Measurements from ENCODE around the gene ME2. TPM values are rescaled to one million over a fixed set of nuclear protein-coding genes. Genes with fewer than 3 reads are reported as not detected.
"Not testable (repeated sequence)": the region's sequence is repeated elsewhere in the genome, so short reads cannot be mapped to it uniquely, and the experiment has no call there.

The ME2 gene
- total RNA-seq, 1 experiment from 2014 or later = 15.7 TPM

- no peaks in the 10 kb centered on the region for H3K36me3 ChIP-seq (ENCODE audit: control insufficient read depth, insufficient read depth, low read length)
- no peaks in the 10 kb centered on the region for H3K9me3 ChIP-seq
- H3K4me1 ChIP-seq = no peaks in the 10 kb centered on the region
- POLR2A ChIA-PET = no interaction called here
- H3K27me3 Mint-ChIP-seq (ENCODE audit: insufficient read depth, unreplicated experiment) = no peaks in the 10 kb centered on the region
- no peak for DNase-seq
- intact Hi-C loops (cut with micrococcal nuclease; ENCODE audit: unreplicated experiment) = no loop called here
- H3K9me3 Mint-ChIP-seq (ENCODE audit: unreplicated experiment) = no peaks in the 10 kb centered on the region
- H3K4me3 ChIP-seq (ENCODE audit: low read depth, low read length) = no peak overlapping the region
- H3K27ac Mint-ChIP-seq (ENCODE audit: unreplicated experiment) = no peak overlapping the region
- no peak overlapping the region for H3K4me3 Mint-ChIP-seq (ENCODE audit: unreplicated experiment)
- H3K27me3 ChIP-seq (replicated peaks; ENCODE audit: control insufficient read depth, insufficient read depth, low read length) = no peaks in the 10 kb centered on the region
- no peaks in the 10 kb centered on the region for H3K36me3 Mint-ChIP-seq (ENCODE audit: insufficient read depth, unreplicated experiment)
- CTCF ChIA-PET = no interaction called here
- no TSS peak for BruUV-seq (replicated peaks)
- no peaks in the 10 kb centered on the region for H3K4me1 Mint-ChIP-seq (ENCODE audit: low read depth, unreplicated experiment)
- TF ChIP-seq CTCF (IDR thresholded peaks at IDR 0.05; ENCODE audit: insufficient read depth in 1 of 2, low read depth in 1 of 2, low read length in 1 of 2, severe bottlenecking in 1 of 2, unreplicated experiment in 1 of 2) = no peak
These were observed 58.3 kb downstream of the ME2 start for GRCh38 chr18:50937183-50937582.

GRCh38 chr18:50938912-50939311 lies 60.0 kb downstream of the ME2 start:
- Histone ChIP-seq H3K27me3 (replicated peaks; ENCODE audit: control insufficient read depth, insufficient read depth, low read length) (no peaks in the 10 kb centered on the region), H3K9me3 (no peaks in the 10 kb centered on the region), H3K36me3 (ENCODE audit: control insufficient read depth, insufficient read depth, low read length) (no peaks in the 10 kb centered on the region), H3K4me3 (ENCODE audit: low read depth, low read length) (no peak overlapping the region), H3K4me1 (no peaks in the 10 kb centered on the region)
- no peak for DNase-seq
- H3K27ac Mint-ChIP-seq (ENCODE audit: unreplicated experiment) = no peak overlapping the region
- H3K4me1 Mint-ChIP-seq (ENCODE audit: low read depth, unreplicated experiment) = no peaks in the 10 kb centered on the region
- intact Hi-C loops (cut with micrococcal nuclease; ENCODE audit: unreplicated experiment) = no loop called here
- CTCF ChIA-PET = no interaction called here
- H3K36me3 Mint-ChIP-seq (ENCODE audit: insufficient read depth, unreplicated experiment) = no peaks in the 10 kb centered on the region
- H3K9me3 Mint-ChIP-seq (ENCODE audit: unreplicated experiment) = no peaks in the 10 kb centered on the region
- H3K27me3 Mint-ChIP-seq (ENCODE audit: insufficient read depth, unreplicated experiment) = no peaks in the 10 kb centered on the region
- BruUV-seq (replicated peaks) = no TSS peak
- POLR2A ChIA-PET = no interaction called here
- TF ChIP-seq CTCF (IDR thresholded peaks at IDR 0.05; ENCODE audit: insufficient read depth in 1 of 2, low read depth in 1 of 2, low read length in 1 of 2, severe bottlenecking in 1 of 2, unreplicated experiment in 1 of 2) = no peak
- no peak overlapping the region for H3K4me3 Mint-ChIP-seq (ENCODE audit: unreplicated experiment)

- H3K4me3 ChIP-seq (ENCODE audit: low read depth, low read length) = no peak overlapping the region
- BruUV-seq (replicated peaks) = no TSS peak
- no peaks in the 10 kb centered on the region for H3K4me1 ChIP-seq
- TF ChIP-seq CTCF (IDR thresholded peaks at IDR 0.05; ENCODE audit: insufficient read depth in 1 of 2, low read depth in 1 of 2, low read length in 1 of 2, severe bottlenecking in 1 of 2, unreplicated experiment in 1 of 2) = no peak
- Mint-ChIP-seq H3K4me1 (ENCODE audit: low read depth, unreplicated experiment) (no peaks in the 10 kb centered on the region), H3K36me3 (ENCODE audit: insufficient read depth, unreplicated experiment) (no peaks in the 10 kb centered on the region), H3K27ac (ENCODE audit: unreplicated experiment) (no peak overlapping the region), H3K4me3 (ENCODE audit: unreplicated experiment) (no peak overlapping the region), H3K27me3 (ENCODE audit: insufficient read depth, unreplicated experiment) (no peaks in the 10 kb centered on the region), H3K9me3 (ENCODE audit: unreplicated experiment) (no peaks in the 10 kb centered on the region)
- ChIA-PET POLR2A (no interaction called here), CTCF (no interaction called here)
- no peaks in the 10 kb centered on the region for H3K27me3 ChIP-seq (replicated peaks; ENCODE audit: control insufficient read depth, insufficient read depth, low read length)
- intact Hi-C loops (cut with micrococcal nuclease; ENCODE audit: unreplicated experiment) = no loop called here
- H3K36me3 ChIP-seq (ENCODE audit: control insufficient read depth, insufficient read depth, low read length) = no peaks in the 10 kb centered on the region
- no peaks in the 10 kb centered on the region for H3K9me3 ChIP-seq
- no peak for DNase-seq
These were observed 65.5 kb downstream of the ME2 start for GRCh38 chr18:50944245-50944932.

- BruUV-seq (replicated peaks); H3K4me1 ChIP-seq; H3K4me3 Mint-ChIP-seq (ENCODE audit: unreplicated experiment): not testable (repeated sequence)
These were observed 67.0 kb downstream of the ME2 start for GRCh38 chr18:50945918-50946317.

More at GRCh38 chr18:50945918-50946317, 67.0 kb downstream of the ME2 start:
- H3K36me3 ChIP-seq (ENCODE audit: control insufficient read depth, insufficient read depth, low read length); DNase-seq; H3K36me3 Mint-ChIP-seq (ENCODE audit: insufficient read depth, unreplicated experiment); H3K4me3 ChIP-seq (ENCODE audit: low read depth, low read length); H3K27me3 ChIP-seq (replicated peaks; ENCODE audit: control insufficient read depth, insufficient read depth, low read length); H3K27me3 Mint-ChIP-seq (ENCODE audit: insufficient read depth, unreplicated experiment); CTCF ChIA-PET; H3K27ac Mint-ChIP-seq (ENCODE audit: unreplicated experiment); intact Hi-C loops (cut with micrococcal nuclease; ENCODE audit: unreplicated experiment); POLR2A ChIA-PET; H3K4me1 Mint-ChIP-seq (ENCODE audit: low read depth, unreplicated experiment); H3K9me3 Mint-ChIP-seq (ENCODE audit: unreplicated experiment); H3K9me3 ChIP-seq: not testable (repeated sequence)

Measured in Caco-2 (cell line).